GM12891 (cell line): ENCODE results near the gene SMYD3.

Experiments used
- POLR2A ChIP-seq: IDR thresholded peaks from 2 replicates; pipeline ENCODE4 v1.6.1; 2011; ENCODE audit warnings: low read depth, low read length, control low read depth
- POLR2AphosphoS5 ChIP-seq: IDR thresholded peaks from 2 replicates; pipeline ENCODE4 v1.6.1; 2011; ENCODE audit warnings: low read depth, low read length, control low read depth
- TAF1 ChIP-seq: IDR thresholded peaks from 2 replicates; pipeline ENCODE4 v1.6.1; 2011; ENCODE audit warnings: low read depth, low read length, control low read depth

DNA sequence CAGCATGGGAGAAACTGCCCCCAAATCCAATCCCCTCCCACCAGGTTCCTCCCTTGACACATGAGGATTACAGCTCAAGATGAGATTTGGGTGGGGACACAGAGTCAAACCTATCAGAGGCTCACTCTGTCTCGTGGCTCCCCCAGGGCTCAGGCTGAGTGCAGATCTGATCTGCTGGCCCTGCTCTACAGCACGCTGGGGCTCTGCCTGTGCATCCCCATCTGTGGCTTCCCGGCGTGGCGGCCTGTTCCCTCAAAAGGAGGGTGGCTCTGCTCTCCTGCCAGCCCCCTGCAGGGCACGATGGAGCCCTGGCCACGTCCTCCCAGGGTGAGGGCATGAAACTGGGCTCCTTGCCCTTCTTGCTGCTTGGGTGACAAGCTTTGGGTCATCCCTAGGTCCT is 19.8 kb upstream of the SMYD3 start:
- TF ChIP-seq TAF1 (no peak), POLR2AphosphoS5 (no peak), POLR2A (no peak)
